ENCODE results near the gene AMBRA1.

DNA sequence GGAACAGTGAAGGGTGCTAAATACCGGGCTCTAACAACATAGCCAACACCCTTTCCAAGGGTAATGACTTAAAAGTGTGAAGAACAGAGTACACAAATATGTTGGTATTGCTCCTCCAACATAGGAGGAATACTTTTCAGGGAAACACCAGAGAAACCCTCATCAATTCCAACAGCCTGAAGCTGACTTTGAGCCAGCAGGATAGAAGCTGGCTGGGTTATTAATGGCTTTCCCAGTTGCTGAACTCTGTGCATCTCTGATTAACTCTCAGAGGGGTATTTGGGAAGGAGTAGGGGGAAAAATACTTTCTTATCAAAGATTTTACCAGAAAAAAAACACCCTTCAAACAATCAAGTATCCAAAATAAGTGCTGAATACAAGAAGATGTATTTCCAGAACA lies 95.6 kb downstream of the AMBRA1 start:
- TF ChIP-seq CTCF (IDR thresholded peaks at IDR 0.05; ENCODE audit: insufficient read depth, low read depth, low read length) (no peak), EZH2 (IDR thresholded peaks at IDR 0.05; ENCODE audit: insufficient read depth, low read length) (no peak)
